Ammon's horn (tissue), 1 donor: Measurements from ENCODE around the gene BTBD10.
A peak's percentile ranks its signal among the peaks of the same experiment; 100 is the strongest.
"Not testable (repeated sequence)": the region's sequence is repeated elsewhere in the genome, so short reads cannot be mapped to it uniquely, and the experiment has no call there.

Source experiments
- DNase-seq: peaks from one replicate; pipeline ENCODE4 v3.0.0-alpha.2; 2016; ENCODE audit warnings: low spot score

BTBD10 gene

DNA sequence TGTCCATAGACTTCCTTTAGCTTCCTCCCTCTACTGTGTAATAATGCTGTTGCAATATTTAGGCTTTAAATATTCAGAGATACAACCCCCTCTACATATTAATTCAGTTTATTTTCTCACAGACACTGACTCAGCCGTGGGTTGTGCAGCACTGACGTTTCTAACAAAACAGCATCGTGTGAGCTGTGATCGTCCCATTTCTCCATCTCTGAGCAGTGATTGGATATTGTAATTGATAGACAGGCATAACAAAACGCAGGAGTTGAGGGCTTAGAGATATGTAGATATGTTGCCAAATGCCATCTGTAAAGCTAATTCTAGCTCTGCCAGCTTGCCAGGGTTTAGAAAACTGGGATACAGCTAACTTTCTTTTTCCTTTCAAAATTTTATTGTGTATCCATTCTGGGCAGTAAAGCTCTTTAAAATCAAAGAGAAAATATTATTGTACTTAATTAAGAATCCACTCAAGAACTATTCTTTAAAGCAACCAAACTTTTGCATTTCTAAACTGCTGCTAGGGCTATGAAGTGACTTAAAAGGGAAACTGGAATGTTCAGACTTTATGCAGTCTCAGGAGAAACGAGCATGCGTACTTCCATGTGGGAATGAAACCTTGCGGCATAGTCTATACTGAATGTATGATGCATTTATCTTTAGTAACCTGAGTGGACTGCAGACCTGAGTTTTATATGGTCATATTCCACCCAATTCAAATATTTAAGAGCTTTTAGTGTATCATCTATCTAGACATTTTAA lies 22.7 kb downstream of the BTBD10 start:
- DNase-seq: peak; percentile 86

DNA sequence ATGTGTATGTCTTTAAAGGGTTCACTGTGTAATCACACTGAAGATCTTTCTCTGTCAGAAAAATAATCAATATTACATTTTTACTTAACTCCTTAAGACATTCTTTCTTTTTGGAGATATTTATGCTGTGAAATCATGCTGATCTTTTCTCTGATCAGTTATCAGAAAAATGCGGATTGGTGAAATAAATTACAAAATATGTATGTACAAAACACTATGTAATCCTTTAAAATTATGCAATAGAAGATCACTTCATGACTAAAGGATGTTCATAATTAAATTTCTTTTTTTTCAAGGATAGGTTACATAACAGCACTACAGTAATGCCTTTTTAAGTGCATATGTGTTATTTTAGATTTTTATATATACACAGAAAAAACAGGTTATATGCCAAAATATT lies 24.7 kb downstream of the BTBD10 start:
- DNase-seq: no peak

DNA sequence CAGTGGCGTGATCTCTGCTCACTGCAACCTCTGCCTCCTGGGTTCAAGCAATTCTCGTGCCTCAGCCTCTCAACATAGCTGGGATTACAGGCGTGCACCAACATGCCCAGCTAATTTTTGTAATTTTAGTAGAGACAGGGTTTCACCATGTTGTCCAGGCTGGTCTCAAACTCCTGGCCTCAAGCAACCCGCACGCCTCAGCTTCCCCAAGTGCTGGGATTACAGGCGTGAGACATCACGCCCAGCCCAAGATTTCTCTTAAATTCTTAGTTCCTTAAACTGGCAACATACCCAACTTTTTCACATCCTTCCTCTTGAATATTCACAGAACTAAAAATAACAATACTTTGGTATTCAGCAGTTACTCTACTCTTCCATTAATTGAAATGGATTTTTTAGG lies 26.2 kb downstream of the BTBD10 start:
- not testable (repeated sequence) for DNase-seq

DNA sequence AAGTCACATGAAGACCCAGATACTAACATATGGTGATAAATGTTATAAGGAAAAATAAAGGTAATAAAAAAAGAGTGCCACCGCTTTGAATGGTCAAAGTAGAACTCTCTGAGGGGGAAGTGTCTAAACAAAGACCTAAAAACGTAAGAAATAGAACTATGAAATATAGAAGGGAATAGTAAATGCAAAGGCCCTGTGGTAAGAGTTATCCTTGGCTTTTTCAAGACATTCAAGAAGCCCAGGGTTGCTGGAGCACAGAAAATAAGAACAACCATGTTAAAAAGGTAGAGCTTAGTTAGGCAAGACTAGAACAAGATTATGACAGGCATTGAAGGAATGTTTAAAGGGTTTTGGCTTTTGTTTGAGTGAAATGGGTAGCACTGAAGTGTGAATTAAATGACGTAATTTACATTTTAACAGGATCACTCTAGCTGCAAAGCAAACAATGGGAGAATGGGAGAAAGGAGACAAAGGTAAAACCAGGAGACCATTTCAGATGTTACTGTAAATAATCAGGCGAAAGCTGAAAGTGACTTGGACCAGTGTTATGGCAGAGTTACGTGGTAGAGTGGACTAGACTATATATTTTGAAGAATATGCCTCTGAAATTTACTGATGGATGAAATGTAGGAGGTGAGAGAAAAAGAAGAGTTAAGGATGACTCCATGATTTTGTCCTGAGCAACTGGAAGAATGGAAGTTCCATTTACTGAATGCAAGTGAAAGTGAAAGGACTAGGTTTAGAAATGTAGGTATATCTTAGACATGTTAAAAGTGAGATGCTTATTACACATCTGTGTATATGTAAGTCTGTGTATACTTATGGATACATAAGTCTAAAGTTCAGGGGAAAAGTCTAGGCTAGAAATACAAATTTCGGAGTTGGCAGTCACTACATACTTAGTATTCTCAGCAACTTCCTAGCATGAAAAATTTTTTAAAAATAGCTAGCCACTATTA lies 28.5 kb downstream of the BTBD10 start:
- DNase-seq: no peak

DNA sequence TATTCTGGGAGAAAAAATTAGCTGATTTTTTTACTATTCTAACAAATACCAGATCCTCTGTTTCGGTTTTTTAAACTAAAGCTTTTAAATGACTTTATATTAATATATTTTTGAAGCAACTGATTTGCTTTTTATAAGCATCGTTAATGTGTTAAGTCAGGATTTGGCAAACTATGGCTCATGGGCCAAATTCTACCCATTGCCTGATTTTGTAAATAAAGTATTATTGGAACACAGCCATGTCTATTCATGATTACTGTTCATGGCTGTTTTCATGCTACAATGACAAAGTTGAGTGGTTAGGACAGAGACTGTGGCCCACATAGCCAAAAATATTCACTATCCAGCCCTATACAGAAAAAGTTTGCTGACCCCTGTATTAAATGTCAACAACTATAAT lies 29.6 kb downstream of the BTBD10 start:
- no peak for DNase-seq

DNA sequence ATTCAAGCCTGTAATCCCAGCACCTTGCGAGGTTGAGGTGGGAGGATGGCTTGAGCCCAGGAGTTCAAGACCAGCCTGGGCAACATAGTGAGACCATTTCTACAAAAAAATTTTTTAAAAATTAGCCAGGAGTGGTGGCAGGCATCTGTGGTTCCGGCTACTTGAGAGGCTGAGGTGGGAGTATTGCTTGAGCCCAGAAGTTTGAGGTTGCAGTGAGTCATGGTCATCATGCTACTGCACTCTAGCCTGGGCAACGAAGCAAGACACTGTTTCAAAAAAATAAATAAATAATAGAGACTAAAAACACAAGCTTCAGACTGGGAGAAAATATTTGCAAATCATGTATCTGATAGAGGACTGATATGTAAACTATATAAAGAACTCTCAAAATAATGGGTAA lies 33.2 kb downstream of the BTBD10 start:
- no peak for DNase-seq

DNA sequence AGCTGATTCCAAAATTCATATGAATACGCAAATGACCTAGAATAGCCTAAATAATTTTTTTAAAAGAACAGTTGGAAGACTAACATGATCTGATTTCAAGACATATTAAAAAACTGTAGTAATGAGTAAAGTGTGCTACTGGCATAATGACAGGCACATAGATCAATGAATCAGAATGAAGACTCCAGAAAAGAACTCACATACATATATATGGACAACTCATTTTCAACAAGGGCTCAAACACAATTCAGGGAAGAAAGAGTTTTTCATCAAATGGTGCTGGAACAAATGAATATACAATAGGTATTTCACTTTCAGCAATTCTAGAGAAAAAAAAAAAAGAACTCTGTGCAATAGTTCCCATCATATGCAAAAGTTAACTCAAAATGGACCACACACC lies 33.7 kb downstream of the BTBD10 start:
- DNase-seq: no peak

DNA sequence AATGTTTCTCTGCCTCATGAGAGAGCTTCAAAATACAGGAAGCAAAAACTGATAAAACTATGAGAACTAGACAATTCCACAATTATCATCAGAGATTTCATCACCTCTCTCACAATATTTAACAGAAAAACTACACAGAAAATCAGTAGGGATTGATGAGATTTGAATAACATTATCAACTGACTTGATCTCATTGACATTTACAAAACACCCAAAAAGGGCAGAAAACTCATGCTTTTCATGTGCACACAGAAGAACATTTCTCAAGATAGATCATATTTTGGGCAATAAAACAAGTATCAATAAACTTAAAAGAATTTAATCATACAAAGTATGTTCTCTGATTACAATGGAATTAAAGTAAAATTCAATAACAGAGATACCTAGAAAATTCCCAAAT lies 35.6 kb downstream of the BTBD10 start:
- DNase-seq: no peak

DNA sequence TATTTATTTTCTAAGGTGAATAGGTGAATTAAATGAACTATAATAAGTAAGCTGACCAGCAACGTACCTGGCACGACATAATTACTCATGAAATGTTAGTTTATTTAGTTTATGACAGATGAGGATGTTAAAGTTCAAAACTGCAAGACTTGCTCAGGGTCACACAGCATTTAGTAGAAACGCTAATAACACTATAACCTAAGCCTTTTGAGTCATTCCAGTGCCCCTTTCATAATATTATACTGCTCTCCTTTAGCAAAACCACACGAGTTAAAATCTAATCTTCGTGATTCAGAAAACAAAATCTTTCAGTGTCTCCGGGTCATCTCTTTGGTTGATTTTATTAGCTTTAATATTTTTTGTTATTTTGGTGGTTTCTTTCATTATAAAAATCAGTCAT lies 39.6 kb downstream of the BTBD10 start:
- no peak for DNase-seq

DNA sequence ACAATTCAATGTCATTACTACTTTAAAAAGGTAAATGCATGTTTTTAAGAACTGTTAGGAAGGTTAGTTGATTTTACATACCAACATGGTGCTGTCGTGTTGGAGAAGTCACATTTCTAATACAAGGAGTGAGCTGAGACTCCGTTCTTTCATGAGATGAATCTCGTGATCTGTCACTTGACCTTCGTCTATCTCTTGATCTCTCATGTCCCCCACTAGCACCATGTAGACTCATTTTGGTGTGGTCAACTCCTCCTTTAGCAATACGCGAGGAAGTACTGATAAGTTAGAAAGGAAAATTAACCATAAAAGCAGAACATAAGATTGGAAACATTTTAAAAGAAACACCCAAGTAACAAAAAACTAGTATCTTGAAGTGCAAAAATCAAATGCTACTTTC lies 41.5 kb downstream of the BTBD10 start:
- no peak for DNase-seq

DNA sequence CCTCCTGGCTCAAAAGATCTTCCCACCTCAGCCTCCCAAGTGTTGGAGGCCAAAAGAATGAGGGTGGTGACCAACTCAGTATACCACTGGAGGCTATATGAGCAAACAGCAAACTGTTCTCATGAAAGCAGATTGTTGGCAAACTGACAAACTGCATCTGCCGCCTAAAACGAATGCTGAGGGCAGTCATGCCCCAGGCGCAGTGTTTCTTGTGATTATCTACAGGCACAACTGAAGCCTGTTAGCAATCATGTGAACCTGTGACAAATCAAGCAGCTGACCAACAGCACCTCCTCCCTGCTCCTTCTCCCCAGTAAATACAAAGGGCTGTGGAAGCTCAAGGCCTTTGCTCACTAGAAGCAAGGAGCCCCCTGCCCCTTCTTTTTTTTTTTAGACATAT lies 47.8 kb downstream of the BTBD10 start:
- peak; percentile 2 for DNase-seq

DNA sequence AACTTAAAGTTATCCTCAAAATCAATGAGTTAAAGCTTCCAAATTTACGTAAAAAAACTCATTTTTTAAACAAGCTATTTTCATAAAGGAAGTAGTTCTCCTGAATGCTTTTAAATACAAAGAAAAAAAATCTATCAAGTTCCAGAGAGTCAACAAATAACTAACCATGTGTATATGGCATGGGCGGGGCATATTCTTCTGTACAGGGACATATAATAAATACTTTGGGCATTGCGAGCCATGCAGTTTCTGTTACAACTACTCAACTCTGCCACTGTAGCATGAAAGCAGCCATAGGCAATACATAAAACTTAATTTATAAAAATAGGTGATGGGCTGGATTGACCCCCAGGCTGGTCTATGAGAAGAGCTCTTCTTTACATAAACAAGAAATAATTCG lies 57.8 kb downstream of the BTBD10 start:
- DNase-seq: no peak

DNA sequence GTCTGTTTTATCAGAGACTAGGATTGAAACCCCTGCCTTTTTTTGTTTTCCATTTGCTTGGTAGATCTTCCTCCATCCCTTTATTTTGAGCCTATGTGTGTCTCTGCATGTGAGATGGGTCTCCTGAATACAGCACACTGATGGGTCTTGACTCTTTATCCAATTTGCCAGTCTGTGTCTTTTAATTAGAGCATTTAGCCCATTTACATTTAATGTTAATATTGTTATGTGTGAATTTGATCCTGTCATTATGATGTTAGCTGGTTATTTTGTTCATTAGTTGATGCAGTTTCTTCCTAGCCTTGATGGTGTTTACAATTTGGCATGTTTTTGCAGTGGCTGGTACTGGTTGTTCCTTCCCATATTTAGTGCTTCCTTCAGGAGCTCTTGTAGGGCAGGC lies 64.7 kb downstream of the BTBD10 start:
- not testable (repeated sequence) for DNase-seq

DNA sequence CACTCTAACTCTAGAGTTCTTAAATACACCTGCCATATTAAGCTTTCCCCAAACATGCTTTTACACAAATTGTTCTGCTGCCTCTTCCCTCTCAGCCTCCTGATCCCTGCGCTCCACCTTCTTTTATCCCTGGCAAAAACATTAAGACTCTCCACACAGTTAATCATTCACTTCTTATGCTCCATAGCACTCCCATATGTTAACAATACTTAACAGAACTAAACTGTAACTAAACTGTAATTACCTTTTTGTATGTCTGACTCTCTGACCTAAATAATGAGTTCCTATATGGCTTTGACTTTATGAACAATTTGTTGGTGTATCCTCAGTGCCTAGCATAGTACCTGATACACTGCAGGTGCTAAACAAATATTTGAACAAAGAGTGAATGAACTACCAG lies 71.8 kb downstream of the BTBD10 start:
- no peak for DNase-seq

DNA sequence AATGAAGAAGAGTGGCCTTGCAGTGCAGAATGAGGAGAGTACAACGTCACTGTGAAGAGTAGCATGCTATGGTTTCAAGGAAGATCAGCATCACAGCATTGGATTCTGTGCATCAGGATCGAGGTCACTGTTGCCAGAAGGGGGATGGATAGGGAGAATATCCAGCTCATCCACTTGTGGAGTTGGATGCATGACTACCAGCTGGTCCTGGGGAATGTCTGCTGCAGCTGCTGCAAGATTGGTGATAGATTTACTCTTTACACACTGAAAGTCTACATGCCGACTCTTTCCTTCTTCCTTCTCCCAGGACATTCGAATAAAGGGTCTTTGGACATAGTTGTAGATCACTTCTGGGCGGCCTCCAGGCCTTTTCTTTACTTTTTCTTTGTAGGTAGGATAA lies 74.3 kb downstream of the BTBD10 start:
- no peak for DNase-seq

DNA sequence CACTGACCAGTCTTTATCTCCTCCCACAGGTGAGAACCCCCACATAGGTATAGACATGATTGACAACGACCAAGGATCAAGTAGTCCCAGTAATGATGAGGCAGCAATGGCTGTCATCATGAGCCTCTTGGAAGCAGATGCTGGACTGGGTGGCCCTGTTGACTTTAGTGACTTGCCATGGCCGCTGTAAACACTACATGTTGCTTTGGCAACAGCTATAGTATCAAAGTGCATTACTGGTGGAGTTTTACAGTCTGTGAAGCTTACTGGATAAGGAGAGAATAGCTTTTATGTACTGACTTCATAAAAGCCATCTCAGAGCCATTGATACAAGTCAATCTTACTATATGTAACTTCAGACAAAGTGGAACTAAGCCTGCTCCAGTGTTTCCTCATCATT lies 76.5 kb downstream of the BTBD10 start:
- DNase-seq: no peak

DNA sequence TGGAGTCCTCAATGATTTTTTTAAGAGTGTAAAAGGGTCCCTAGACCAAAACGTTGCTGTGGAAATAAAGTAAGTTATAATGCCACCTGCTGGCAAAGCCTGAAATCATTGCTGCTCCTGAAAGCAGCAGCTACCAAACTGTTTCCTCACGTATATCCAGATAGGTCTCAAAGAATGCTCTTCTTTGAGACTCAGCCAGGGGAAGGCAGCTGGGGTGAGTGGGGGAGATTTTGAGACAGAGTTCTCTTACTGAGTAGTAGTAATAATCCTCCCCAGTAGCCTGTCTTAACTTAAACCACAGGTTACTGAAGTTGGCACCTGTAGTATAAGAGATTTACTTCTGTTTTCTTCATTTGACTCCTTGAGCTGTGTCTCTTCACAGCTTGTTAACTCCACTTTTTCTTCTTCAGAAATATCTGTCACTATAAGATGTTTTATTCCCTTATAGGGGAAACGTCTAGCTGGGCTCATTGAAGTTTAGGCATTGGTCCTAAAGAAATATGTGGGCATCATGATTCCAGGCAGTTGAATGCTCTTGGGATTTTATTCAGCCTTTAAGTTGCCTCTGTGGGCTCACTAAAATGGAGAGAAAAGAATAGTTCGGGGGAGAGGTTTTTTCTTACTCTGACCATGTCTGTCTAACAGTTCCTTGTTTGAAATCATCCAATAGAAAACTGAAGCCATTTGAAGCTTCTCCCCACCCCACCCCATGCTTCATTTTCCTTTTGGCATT lies 77.9 kb downstream of the BTBD10 start:
- DNase-seq: peak; percentile 46

DNA sequence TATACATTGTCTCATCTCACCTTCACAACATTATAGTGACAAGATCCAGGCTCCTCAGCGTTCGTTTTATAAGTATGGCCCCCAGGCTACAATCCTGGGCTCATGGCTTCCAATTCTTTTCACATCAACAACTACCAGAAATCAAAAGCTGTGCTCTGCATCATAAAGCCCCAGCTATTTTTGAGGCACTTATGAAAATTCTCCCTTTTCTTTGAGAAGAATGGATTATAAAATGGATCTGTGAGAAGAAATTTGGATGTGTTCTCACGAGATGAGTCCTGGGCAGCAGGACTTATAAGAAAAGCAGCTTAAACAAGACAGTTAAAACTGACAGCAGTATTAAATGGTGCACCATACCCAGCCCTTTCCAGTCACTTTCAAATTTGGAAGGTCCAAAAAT lies 80.3 kb downstream of the BTBD10 start:
- no peak for DNase-seq

DNA sequence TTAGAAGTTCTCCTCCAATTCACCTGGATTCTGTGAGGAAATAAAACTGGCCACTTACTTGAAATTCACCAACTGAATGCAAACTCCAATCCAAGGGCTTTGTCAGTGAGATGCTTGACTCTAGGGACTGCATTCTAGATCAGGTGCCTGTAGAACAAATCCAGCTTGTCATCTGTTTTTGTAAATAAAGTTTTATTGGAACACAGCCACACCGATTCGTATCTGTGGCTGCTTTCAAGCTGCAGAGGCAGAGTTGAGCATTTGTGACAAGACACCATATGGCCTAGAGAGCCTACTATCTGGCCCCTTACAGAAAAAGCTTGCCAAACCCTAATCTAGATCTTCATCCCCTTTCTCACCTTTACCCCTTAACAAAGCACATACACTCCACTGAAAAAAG lies 82.3 kb downstream of the BTBD10 start:
- DNase-seq: no peak

DNA sequence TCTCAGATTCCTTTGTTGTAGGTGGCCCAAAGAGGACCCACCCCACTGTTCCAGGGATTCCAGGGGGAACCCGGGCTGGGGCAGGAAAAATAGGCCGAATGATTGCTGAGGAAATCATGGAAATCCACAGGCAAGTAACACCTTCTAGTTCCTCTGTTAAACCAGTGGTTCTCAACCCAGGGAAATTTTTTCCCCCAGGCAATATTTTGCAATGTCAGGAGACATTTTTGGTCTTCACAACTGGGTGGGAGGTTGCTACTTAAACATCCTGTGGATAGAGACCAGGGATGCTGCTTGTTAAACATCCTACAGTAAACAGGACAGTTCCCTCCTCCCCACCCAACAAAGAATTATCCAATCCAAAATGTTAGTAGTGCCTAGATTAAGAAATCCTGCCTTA lies 84.7 kb downstream of the BTBD10 start:
- no peak for DNase-seq

DNA sequence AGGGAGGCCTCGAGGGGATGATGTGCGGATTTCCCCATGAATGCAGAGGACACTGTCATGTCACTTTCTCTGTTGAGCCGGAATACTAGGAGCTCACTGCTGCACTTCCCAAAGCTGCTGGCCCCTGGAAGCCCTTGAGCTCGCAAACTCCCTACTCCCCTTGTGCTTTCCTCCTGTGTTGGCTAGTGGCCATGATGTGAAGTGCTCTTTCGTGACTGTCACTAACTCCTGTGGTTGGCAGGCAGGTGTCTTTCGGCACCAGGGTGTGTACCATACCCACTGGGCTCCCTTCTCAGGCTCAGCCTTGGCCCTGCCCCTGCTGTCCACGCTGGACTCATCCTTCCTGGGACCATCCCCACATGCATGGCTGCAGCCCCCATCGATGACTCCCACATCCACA lies 86.2 kb downstream of the BTBD10 start:
- DNase-seq: no peak

DNA sequence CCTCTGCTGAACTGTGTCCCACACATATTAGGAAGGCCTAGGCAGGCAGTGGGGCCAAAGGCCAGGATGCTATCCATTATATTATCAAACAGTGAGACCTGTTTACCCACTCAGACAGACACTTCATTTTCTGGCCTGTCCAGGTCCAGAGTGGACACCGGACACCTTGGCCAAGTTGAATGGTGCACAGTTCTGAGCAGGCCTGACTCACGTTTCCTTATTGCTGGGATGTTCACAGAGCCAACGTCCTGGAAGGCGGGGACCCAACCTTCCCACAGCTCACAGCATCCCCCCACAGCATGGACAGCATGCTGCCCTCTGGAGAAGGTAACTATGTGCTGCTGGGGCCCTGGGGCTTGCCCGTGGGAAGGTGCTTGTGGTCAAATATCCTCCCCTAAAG lies 86.6 kb downstream of the BTBD10 start:
- no peak for DNase-seq

DNA sequence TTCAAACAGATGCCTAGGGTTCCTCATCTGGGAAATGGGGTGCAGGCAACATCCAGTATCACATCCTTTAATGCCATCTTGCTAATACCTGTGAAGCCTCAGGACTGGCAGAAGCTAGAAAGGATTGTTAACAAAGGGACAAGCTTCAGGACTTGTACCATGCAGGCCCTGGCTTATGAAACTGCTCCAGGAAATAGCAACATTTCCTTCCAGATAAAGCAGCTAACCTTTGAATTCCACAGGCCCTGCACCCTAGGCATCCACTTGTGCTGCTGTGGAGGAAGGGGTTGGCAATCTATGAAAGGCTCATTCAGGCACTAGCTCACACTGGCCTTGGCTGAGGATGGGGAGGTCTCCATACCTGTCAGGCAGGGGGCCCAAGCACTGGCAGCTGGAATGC lies 87.2 kb downstream of the BTBD10 start:
- DNase-seq: no peak
